Measurements from ENCODE around the gene NRTN. TPM values are rescaled to one million over a fixed set of nuclear protein-coding genes. Genes with fewer than 3 reads are reported as not detected.
"Not testable (repeated sequence)": the region's sequence is repeated elsewhere in the genome, so short reads cannot be mapped to it uniquely, and the experiment has no call there.

The NRTN gene
- total RNA-seq, 4 donors from 2014 or later = 3.6 to 27.2 (median 14.6) TPM

DNA sequence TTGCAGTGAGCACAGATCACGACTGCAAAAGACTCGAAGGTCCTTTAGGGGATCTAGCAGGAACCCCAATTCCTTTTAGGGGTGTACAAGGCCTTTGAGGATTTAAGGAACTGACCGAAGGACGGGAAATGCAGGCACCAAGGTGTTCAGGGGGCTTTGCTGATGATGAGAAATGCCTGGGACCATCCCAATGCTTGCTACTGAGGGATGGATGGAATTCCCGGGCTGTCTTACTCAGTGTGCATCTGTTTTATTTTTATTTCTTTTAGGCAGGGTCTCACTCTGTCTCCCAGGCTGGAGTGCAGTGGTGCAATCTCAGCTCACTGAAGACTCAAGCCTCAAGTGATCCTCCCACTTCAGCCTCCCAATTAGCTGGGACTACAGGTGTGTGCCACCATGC is 31.6 kb upstream of the NRTN start:
- peaks cover 0 to 3% (median 0%) of the 10 kb centered on the region in 3 donors for H3K4me1 ChIP-seq
- no peak overlapping the region for H3K27ac ChIP-seq
- no peak overlapping the region for H3K4me3 ChIP-seq
- ATAC-seq = no peak
- H3K36me3 ChIP-seq = no peaks in the 10 kb centered on the region
- 87 to 93% methylated on average over 3 to 5 of the region's 5 CpGs for WGBS, 2 donors (ENCODE audit: low coverage in 1 of 2)
- H3K27me3 ChIP-seq = no peaks in the 10 kb centered on the region
- H3K9me3 ChIP-seq = no peaks in the 10 kb centered on the region
- TF ChIP-seq POLR2A (IDR thresholded peaks at IDR 0.05) (no peak), EP300 (IDR thresholded peaks at IDR 0.05) (no peak)

DNA sequence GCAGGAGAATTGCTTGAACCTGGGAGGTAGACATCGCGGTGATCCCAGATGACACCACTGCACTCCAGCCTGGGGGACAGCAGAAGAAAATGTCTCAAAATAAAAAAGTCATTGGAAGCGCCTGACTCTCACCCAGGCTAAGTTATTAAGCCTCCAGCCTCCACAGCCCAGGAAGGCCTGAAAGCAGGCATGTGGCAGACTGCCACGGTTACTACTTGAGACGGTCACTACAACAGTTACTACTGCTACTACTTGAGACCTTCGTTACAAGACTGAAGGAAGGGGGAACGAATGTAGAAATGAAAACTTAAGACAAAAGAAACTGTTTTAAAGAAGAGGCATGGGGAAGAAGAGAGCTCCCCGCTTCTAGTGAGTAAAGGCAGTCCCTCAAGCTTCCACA is 29.9 kb upstream of the NRTN start:
- Histone ChIP-seq H3K36me3 (no peaks in the 10 kb centered on the region), H3K4me1 (peaks cover 0 to 3% (median 0%) of the 10 kb centered on the region in 3 donors), H3K27me3 (no peaks in the 10 kb centered on the region), H3K9me3 (no peaks in the 10 kb centered on the region), H3K27ac (no peak overlapping the region), H3K4me3 (no peak overlapping the region)
- TF ChIP-seq, protein P1, sequence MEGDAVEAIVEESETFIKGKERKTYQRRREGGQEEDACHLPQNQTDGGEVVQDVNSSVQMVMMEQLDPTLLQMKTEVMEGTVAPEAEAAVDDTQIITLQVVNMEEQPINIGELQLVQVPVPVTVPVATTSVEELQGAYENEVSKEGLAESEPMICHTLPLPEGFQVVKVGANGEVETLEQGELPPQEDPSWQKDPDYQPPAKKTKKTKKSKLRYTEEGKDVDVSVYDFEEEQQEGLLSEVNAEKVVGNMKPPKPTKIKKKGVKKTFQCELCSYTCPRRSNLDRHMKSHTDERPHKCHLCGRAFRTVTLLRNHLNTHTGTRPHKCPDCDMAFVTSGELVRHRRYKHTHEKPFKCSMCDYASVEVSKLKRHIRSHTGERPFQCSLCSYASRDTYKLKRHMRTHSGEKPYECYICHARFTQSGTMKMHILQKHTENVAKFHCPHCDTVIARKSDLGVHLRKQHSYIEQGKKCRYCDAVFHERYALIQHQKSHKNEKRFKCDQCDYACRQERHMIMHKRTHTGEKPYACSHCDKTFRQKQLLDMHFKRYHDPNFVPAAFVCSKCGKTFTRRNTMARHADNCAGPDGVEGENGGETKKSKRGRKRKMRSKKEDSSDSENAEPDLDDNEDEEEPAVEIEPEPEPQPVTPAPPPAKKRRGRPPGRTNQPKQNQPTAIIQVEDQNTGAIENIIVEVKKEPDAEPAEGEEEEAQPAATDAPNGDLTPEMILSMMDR (IDR thresholded peaks at IDR 0.05) = no peak
- no peak for TF ChIP-seq POLR2AphosphoS5 (IDR thresholded peaks at IDR 0.05)
- TF ChIP-seq POLR2A (IDR thresholded peaks at IDR 0.05) = no peak
- TF ChIP-seq EP300 (IDR thresholded peaks at IDR 0.05) = no peak
- no peak for ATAC-seq
- WGBS, 2 donors (ENCODE audit: low coverage in 1 of 2) = 26 to 63% methylated on average over 5 of the region's 8 CpGs

DNA sequence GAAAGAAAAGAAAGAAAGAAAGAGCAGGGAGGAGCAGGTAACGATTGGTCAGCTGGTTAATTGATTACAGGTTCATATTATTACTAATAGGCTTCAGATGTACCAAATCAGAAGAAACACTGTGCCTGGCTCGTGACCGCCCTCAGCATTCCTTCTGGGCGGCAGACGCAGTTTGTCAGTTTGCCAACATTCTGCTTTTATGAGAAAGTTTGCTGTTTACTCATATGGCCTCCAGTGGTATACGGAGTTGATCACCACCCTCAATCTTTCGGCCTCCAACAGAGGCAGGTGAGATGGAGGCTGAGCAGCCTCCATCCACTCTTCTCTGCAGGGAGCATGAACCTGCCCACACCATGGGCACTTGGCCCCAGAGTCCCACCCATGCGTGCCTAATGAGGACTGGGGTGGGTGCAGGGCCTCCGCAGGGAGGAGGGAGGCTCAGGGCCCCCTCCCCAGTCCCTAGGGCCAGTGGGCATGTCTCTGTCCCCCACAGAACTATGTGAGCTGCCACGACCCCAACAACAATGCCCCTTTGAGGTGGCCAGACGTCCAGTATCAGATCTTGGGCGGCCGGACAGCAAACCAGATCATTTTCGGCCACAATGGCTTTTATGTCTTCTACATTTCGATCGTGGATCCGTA is 29.1 kb upstream of the NRTN start:
- Histone ChIP-seq H3K4me1 (peaks cover 0 to 3% (median 0%) of the 10 kb centered on the region in 3 donors), H3K27ac (no peak overlapping the region), H3K4me3 (no peak overlapping the region), H3K9me3 (no peaks in the 10 kb centered on the region), H3K36me3 (no peaks in the 10 kb centered on the region), H3K27me3 (no peaks in the 10 kb centered on the region)
- 20 to 61% methylated on average over 1 to 7 of the region's 17 CpGs for WGBS, 2 donors (ENCODE audit: low coverage in 1 of 2)
- TF ChIP-seq EP300 (IDR thresholded peaks at IDR 0.05) = no peak
- TF ChIP-seq POLR2AphosphoS5 (IDR thresholded peaks at IDR 0.05) = no peak
- TF ChIP-seq, protein P1 (IDR thresholded peaks at IDR 0.05) = no peak
- no peak for TF ChIP-seq POLR2A (IDR thresholded peaks at IDR 0.05)
- no peak for ATAC-seq

DNA sequence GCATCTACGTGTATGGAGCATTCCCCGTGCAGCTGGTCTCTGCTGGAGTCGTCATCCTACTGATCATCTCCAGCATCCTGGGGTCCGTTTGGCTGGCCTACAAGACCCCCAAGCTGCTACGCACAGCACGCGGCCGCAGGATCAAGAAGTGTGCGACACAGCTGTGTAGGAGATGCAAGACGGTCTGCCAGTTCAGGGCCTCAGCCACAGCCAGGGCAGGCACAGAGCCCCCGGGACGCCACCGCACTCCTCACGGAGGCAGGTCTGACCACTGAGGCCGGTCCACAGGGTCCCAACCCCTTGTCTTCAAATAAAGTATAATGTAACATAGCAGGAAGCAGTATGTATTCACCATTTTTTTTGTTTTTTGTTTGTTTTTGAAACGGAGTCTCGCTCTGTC is 26.5 kb upstream of the NRTN start:
- Histone ChIP-seq H3K36me3 (peaks cover 0 to 8% of the 10 kb centered on the region in 2 donors), H3K4me3 (no peak overlapping the region), H3K27ac (no peak overlapping the region), H3K9me3 (no peaks in the 10 kb centered on the region), H3K27me3 (no peaks in the 10 kb centered on the region), H3K4me1 (peaks cover 0 to 2% (median 0%) of the 10 kb centered on the region in 3 donors)
- 58% methylated on average over 2 of the region's 17 CpGs; no CpG with 5 or more reads in 1 of the 2 donors for WGBS, 2 donors (ENCODE audit: low coverage in 1 of 2)
- TF ChIP-seq, protein P1 (IDR thresholded peaks at IDR 0.05) = no peak
- no peak for TF ChIP-seq EP300 (IDR thresholded peaks at IDR 0.05)
- TF ChIP-seq POLR2AphosphoS5 (IDR thresholded peaks at IDR 0.05) = no peak
- TF ChIP-seq POLR2A (IDR thresholded peaks at IDR 0.05) = no peak
- no peak for ATAC-seq

DNA sequence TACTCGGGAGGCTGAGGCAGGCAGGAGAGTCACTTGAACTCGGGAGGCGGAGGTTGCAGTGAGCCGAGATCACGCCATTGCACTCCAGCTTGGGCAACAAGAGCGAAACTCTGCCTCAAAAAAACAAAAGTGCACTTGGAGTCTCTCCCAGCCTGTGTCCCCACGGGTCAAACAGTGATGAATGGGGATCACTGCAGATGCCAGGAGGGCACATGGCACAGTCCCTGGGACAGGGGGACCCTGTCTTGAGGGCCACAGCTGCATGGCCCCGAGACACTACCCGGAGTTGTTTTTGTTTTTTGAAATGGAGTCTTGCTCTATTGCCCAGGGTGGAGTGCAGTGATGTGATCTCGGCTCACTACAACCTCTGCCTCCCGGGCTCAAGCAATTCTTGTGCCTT is 24.0 kb upstream of the NRTN start:
- H3K9me3 ChIP-seq, ATAC-seq, H3K4me1 ChIP-seq, H3K4me3 ChIP-seq, H3K27ac ChIP-seq, H3K27me3 ChIP-seq: not testable (repeated sequence)
- 82 to 85% methylated on average over 2 to 7 of the region's 11 CpGs for WGBS, 2 donors (ENCODE audit: low coverage in 1 of 2)
- H3K36me3 ChIP-seq = peaks cover 0 to 33% of the 10 kb centered on the region in 2 donors

DNA sequence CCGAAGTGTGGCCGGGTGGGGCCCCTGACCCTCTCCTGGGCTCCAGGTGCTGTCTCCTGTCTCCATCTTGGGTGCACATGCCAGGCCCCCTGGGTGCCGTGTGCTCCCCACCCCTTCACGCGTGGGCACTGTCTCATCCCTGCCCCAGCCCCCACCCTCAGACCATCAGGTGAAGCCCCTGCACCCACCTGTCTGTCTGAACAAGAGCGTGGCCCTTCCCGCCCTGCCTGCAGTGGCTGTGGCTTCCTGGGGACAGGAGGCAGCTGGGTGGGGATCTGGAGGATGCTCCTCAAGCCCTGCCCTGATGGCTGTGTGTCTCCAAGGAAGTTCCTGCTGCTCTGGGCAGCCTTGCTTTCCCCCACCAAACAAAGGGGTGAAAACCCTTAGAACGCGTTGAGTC is 22.5 kb upstream of the NRTN start:
- Histone ChIP-seq H3K9me3 (no peaks in the 10 kb centered on the region), H3K27ac (no peak overlapping the region), H3K4me3 (no peak overlapping the region), H3K27me3 (no peaks in the 10 kb centered on the region), H3K36me3 (peaks cover 0 to 47% of the 10 kb centered on the region in 2 donors), H3K4me1 (no peaks in the 10 kb centered on the region)
- no CpG with 5 or more reads among the region's 9 CpGs for WGBS, 2 donors (ENCODE audit: low coverage in 1 of 2)
- ATAC-seq = no peak
- TF ChIP-seq EP300 (IDR thresholded peaks at IDR 0.05) = no peak
- no peak for TF ChIP-seq POLR2AphosphoS5 (IDR thresholded peaks at IDR 0.05)
